NCI-H2227 (cell line): ENCODE data around the gene INTS1.
A peak's percentile ranks its signal among the peaks of the same experiment; 100 is the strongest.

Experiments
- DNase-seq: peaks from one replicate; lab custom pipeline; 2025; ENCODE audit not compliant: unreplicated experiment; lab: John Stamatoyannopoulos, UW

INTS1 gene, protein sequence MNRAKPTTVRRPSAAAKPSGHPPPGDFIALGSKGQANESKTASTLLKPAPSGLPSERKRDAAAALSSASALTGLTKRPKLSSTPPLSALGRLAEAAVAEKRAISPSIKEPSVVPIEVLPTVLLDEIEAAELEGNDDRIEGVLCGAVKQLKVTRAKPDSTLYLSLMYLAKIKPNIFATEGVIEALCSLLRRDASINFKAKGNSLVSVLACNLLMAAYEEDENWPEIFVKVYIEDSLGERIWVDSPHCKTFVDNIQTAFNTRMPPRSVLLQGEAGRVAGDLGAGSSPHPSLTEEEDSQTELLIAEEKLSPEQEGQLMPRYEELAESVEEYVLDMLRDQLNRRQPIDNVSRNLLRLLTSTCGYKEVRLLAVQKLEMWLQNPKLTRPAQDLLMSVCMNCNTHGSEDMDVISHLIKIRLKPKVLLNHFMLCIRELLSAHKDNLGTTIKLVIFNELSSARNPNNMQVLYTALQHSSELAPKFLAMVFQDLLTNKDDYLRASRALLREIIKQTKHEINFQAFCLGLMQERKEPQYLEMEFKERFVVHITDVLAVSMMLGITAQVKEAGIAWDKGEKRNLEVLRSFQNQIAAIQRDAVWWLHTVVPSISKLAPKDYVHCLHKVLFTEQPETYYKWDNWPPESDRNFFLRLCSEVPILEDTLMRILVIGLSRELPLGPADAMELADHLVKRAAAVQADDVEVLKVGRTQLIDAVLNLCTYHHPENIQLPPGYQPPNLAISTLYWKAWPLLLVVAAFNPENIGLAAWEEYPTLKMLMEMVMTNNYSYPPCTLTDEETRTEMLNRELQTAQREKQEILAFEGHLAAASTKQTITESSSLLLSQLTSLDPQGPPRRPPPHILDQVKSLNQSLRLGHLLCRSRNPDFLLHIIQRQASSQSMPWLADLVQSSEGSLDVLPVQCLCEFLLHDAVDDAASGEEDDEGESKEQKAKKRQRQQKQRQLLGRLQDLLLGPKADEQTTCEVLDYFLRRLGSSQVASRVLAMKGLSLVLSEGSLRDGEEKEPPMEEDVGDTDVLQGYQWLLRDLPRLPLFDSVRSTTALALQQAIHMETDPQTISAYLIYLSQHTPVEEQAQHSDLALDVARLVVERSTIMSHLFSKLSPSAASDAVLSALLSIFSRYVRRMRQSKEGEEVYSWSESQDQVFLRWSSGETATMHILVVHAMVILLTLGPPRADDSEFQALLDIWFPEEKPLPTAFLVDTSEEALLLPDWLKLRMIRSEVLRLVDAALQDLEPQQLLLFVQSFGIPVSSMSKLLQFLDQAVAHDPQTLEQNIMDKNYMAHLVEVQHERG (N-terminal part only)

GRCh38 chr7:1503816-1504775 lies at the start of gene INTS1:
INTS1 (minus strand) TSS chr7:1504389; CDS start chr7:1503960, 429 bp downstream.
- DNase-seq: peak; percentile 92

DNA sequence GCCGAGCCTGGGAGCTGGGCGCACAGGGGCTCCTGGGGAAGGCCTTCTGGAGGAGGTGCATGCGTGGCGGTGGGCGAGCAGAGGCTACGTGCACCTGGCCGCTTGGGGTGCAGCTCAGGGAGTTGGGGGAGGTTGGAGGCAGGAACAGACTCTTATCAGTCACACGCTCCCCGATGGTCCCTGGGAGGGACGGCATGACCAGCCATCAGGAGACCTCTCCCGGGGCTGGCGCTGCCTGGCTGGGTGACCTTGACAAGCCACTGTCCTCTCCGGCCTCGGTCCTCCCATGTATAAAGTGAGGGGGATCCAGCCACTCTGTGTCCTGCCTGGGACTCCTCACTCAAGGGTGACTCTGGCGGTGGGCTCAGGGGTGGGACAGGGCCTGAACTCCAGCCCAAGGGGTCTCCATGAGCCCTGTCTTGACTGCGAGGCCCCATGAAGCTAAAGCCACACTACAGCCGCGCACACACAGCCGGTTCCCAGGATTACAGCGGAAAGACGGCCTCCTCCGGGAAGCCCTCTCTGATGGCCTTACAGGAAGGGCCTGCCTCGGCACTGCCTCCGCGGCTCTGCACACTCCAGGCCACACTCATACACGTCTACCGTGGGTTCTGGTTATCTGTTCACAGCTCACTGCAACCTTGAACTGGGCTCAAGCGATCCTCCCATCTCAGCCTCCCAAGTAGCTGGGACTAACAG lies 49.5 kb upstream of the INTS1 start:
- no peak for DNase-seq

DNA sequence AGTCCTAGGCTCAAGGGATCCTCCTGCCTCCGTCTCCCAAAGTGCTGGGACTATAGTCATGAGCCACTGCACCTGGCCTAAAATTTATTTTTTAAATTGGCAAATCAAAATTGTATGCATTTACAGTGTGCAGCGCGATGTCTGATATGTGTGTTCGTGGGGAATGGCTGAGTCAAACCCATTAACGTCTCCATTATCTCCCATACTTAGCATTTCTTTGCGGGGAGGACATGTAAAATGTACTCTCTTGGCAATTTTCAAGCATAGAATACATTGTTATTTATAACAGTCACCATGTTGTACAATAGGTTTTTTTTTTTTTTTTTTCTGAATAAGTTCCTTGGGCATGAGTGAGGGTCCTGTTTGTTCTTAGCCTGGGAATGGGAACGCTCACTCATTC lies 48.0 kb upstream of the INTS1 start:
- DNase-seq: no peak

DNA sequence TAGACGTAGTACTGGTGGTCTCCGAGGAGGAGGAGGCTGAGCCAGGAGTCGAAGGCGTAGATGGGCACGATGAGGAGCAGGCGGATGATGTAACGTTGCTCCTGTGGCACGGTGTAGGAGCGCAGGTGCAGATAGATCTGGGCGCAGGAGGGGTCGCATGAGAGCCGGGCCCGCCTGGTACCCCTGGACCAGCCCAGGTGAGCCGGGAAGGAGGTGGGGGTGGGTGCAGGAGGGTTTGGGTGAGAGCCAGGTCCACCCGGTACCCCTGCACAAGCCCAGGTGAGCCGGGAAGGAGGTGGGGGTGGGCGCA lies 46.6 kb upstream of the INTS1 start:
- DNase-seq: no peak

- no peak for DNase-seq
These were observed 46.0 kb upstream of the INTS1 start for GRCh38 chr7:1550005-1550845.

DNA sequence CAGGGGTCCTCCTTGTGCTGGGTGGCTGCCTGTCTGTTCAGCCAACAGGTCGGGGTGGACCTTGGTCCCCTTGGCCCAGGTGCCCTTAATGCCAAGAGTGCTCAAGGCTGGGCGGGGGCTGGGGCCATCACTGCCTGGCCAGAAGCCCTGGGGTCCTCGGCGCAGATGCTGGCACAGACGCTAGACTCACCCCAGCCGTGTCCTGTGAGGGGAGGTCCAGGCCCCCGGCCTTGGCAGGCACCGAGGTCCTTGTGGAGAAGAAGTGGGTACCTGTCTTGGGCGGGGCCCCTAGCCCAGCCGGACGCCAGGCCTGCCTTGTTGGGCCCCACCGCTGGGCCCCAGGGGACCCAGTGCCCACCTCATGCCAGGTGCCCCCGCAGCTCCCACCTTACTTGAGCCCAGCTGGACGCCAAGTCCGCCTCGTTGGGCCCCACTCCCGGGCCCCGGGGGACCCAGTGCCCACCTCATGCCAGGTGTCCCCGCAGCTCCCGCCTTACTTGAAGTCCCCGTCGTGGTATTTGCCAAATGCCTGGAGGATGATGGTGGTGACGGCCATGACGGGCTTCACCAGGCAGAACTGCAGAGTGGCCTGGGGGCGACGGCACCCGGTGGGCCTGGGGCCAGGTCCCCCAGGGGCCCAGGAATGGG lies 45.3 kb upstream of the INTS1 start:
- DNase-seq: no peak

DNA sequence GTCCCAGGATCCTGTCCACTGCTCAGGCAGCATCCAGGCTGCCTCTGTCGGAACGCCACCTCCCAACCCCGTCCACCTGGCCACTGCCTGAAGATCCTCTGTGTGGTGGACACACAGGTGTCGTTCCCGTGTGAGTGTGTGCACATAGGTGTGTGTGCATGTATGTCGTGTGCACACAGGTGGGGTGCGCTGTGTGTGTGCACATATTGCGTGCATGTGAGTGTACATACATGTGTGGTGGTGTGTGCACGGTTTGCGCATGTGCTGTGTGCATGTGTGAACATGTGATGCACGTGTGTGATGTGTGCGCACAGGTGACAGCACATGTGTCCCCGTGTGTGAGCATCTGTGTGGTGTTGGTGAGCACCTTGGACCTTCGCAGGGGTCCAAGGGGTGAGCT lies 44.8 kb upstream of the INTS1 start:
- DNase-seq: no peak

GRCh38 chr7:1548438-1548831 lies 44.2 kb upstream of the INTS1 start:
- no peak for DNase-seq

DNA sequence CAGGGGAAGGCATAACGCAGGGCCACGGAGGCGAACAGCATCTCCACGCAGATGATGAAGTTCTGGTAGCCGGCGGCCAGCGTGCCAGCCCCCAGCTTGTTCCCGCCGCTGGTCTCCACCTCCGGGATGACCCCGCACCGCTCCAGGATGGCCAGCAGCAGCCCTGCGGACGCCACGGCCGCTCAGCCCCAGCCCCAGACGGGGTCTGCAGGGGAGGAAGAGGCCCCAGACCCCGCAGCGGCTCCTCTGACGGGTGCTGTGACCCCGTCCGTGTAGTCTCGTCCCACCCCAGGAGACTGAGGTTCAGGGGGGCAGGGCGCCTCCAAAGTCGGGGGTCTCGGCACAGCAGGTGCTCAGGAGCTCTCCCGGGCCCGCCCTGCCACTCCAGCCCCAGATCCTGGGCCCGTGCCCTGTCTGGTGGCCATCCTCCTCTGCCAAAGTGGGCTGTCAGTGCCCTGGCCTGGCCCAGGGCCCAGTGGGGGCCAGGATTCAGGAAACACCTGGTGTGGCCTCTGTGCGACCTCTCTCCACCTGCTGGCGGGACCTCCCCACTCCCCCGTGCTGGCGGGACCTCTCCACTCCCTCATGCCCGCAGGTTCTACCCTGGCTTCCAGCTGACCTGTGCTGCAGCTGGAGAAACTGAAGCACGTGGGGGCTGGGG lies 43.7 kb upstream of the INTS1 start:
- DNase-seq: no peak

- no peak for DNase-seq
These were observed 43.0 kb upstream of the INTS1 start for GRCh38 chr7:1546909-1547776.

- no peak for DNase-seq
These were observed 42.2 kb upstream of the INTS1 start for GRCh38 chr7:1546274-1546908.

- DNase-seq: no peak
These were observed 41.4 kb upstream of the INTS1 start for GRCh38 chr7:1545417-1546246.

DNA sequence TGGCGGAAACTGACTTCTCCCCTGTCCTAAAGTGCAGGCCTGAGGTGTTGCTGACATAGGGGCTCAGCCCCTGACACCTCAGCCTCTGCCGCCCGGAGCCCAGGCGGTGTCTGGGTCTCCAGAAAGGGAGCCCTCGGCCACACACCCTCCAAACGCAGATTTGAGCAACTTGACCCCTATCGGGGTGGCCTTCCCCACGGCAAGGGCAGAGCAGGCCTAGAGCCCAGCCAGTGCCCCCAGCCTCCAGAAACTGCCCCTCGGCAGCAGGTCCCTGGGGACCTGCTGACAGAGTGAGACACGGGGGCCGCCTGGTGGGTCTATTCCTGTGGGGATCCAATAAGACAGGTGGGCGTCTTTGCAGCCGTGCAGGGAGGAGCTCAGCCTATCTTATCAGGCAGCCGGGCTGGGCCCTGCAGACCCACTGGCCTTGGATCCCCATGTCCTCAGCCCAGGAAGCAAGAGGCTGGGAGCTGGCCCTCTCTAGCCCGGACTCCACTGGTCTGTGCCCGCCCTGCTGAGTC lies 40.8 kb upstream of the INTS1 start:
- no peak for DNase-seq

DNA sequence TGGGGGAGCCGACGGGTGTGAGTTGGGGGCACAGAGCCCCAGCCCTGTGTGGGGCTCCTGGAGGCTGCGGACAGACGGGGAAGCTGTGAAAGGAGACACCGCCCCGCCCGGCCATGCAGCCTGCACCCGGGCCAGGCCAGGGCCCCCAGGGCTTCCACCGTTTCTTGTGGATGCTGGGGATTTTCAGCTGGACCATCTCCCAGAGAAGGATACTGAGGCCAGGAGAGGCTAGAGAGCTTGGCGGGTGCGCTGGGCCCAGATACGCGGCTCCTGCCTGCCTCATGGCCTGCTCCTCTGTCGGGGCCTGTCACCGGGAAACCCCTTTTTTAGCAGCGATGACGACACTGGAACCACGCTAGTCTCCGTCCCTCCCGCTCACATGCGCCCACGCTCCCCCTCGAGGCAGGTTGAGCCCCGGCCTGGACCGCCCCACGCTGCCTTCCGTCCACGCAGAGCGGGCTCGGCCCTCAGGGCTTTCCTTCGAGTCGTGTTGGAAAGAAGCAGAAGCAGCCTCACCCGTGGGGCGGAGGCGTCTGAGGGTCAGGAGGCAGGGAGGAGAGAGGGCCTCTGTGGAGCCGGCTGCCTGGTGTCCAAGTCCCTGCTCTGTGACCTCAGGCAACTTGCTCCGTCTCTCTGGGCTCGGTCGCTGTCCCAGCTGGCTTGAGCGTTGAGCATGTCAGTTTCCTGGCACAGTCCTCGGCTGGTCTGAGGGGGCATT lies 40.1 kb upstream of the INTS1 start:
- DNase-seq: no peak

GRCh38 chr7:1543826-1544177 lies 39.6 kb upstream of the INTS1 start:
- DNase-seq: no peak
